Measurements from ENCODE around the gene LAT.
"Not testable (repeated sequence)": the region's sequence is repeated elsewhere in the genome, so short reads cannot be mapped to it uniquely, and the experiment has no call there.

LAT gene

GRCh38 chr16:28977703-28978662 is 6.9 kb upstream of the LAT start:
- peak; percentile 15 for DNase-seq

DNA sequence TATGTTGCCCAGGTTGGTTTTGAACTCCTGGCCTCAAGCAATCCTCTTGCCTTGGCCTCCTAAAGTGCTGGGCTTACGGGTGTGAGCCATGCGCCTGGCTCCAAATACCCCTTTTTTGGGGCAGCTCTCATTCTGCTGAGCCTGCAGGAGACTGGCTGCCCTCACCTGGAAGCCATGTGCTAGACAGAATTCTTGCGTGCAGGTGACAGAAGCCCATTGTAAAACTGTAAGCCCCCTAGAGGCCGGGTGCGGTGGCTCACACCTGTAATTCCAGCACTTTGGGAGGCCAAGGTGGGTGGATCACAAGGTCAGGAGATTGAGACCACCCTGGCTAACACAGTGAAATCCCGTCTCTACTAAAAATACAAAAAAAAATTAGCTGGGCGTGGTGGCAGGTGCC is 4.5 kb upstream of the LAT start:
- not testable (repeated sequence) for DNase-seq

DNA sequence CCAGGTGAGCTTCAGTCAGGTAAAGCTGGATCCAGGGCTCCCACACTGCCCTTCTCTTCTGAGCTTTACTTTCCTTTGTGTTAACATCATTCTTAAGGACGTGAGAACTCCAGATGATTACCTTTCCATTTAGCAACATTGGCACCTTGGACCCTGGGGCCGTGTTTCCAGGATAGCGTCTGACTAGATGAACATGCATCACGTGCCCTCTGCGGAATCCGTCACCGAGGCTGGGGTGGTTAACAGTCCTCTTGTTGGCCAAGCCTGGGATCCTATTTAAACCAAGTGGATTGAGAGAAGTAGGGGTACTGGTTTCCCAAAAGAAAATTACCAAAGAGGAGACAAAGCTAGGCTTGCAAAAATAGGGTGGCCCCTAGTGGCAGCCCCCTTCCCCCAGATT is 3.9 kb upstream of the LAT start:
- no peak for DNase-seq

DNA sequence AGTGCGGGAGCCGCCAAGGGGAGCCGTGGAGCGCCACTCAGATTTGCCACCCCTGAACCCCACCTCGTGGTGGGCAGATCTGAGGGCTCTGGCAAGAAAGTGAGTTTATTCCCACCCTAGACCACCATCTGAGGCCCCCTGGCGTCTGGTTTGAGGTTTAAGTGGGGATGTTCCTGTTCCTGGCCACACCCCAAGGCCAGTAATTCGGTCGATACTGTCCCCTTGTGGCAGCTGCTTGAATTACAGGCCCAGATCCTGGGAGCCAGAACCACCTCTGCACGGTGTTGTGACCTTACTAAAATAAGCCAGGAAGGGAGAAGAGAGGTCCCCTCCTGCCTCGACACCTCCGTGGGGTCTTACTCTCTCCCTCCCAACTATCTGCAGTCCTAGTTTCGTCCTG is 3.3 kb upstream of the LAT start:
- no peak for DNase-seq

DNA sequence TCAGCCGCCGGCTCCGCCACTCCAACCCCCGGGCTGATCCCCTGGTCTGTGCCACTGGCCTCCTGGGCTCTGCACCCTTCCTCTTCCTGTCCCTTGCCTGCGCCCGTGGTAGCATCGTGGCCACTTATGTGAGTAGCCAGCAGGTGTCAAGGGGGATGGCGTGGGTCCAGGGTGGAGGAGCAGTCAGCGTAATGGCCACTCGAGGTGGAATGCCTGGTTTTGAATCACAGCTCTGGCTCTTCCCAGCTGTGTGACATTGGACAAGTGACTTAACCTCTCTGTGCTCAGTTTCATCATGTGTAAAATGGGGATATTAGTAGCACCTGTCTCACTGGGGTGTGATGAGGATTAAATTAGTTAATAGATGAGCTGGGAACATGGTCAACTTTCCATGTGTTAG is 2.4 kb upstream of the LAT start:
- DNase-seq = no peak

GRCh38 chr16:28982949-28983348 is 1.9 kb upstream of the LAT start:
- DNase-seq = no peak

GRCh38 chr16:28983644-28984043 is 1.2 kb upstream of the LAT start:
- peak; percentile 93 for DNase-seq

DNA sequence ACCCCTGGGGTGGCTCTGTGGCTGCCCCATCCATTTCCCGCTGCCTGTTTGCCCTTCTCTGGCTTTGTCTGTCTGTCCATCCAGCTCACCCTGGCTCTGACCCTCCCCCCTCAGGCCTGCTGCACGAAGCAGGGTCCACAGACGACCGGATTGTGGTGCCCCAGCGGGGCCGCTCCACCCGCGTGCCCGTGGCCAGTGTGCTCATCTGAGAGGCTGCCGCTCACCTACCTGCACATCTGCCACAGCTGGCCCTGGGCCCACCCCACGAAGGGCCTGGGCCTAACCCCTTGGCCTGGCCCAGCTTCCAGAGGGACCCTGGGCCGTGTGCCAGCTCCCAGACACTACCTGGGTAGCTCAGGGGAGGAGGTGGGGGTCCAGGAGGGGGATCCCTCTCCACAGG is 761 bp upstream of the LAT start:
- no peak for DNase-seq

DNA sequence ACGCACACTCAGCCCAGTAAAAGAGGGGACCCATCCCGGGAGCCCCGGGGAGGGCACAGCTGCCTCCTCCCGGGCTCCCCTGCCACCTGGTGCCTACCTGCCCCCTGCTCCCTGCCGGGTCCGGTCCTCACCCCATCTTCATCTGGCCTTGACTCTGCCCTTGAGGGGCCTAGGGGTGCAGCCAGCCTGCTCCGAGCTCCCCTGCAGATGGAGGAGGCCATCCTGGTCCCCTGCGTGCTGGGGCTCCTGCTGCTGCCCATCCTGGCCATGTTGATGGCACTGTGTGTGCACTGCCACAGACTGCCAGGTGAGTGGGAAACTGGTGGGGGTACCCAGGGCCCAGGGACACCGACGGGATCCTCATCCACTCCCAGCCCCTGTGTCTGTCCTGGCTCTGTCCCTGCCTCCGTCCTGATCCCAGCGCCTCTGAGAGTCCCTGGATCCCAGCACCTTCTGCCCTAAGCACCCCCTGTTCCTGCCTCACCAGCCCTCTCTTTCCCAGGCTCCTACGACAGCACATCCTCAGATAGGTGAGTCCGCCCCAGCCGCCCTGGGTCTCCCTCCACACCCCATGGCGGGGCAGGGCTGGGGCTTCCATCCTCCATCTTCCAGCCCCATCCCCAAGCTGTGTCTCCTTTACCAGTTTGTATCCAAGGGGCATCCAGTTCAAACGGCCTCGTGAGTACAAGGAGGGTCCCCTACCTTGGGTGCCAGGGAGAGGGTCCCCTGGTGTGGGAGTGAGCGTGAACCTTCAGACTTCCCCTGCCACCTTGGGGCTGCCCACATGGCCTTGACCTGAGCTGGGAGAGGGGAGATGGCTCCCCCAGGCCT is 574 bp downstream of the LAT start:
- no peak for DNase-seq

DNA sequence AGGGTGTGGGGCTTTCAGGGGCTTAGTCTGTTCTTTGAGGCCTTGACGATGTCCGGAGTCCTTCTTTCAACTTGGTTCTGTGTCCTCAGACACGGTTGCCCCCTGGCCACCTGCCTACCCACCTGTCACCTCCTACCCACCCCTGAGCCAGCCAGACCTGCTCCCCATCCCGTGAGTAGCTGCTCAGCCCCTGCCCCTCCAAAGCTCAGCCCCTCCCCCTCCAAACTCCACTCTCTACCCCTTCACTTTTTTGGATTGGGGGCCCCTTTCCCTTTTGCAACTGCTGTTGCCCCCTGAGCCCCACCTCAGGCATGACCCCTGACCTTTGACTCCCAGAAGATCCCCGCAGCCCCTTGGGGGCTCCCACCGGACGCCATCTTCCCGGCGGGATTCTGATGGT is 1.2 kb downstream of the LAT start:
- DNase-seq = no peak

DNA sequence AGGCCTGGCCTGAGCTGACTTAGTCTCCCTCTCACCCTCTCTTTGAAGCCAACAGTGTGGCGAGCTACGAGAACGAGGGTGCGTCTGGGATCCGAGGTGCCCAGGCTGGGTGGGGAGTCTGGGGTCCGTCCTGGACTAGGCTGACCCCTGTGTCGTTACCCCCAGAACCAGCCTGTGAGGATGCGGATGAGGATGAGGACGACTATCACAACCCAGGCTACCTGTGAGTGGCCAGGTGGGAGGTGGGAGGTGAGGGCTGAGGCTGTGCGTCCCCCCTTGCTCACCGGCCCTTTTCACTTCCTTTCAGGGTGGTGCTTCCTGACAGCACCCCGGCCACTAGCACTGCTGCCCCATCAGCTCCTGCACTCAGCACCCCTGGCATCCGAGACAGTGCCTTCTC is 1.6 kb downstream of the LAT start:
- DNase-seq = no peak

DNA sequence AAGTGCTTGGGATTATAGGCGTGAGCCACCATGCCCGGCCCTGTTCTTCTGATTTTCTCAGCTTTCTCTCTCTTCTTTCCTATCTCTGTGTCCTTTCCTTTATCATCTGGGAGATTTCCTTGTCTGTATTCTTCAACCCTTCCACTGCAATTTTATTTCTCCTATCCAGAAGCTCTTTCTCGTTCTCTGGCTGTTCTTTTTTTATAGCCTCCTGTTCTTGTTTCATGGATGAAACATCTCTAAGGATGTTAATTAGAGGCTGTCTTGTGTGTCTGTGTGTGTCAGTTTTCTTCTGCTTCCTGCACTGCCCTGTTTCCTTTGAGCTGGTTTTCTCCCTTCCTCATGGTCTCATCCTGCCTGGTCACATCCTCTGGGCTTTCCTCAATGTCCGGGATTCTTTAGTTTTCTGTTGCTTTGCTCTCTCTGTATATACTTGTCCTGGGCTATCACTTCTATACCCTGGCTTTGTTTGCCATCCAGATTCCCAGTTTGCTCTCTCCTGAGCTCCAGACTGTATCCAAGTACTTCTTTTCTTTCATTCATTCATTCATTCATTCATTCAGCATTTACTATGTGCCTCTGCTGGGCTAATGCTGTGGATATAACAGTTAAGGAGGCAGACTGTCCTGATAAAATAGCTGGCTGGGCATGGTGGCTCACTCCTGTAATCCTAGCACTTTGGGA is 2.5 kb downstream of the LAT start:
- DNase-seq = no peak

DNA sequence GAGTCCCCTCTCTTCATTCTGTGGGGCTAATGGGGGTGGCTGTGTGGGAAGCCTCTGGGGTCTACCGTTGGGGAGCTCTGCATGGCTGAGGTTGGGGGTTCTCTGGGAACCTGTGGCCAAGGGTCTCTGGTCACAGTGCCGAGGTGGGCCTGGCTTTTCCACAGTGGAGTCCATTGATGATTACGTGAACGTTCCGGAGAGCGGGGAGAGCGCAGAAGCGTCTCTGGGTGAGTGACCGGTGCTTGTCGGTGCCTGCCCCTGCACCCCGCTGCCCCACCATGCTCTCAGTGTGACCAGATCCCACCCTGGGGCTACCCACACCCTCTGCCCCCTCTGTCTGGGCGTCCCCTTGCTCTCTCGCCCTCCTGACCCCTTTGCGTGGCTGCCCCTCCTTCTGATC is 4.5 kb downstream of the LAT start:
- no peak for DNase-seq

DNA sequence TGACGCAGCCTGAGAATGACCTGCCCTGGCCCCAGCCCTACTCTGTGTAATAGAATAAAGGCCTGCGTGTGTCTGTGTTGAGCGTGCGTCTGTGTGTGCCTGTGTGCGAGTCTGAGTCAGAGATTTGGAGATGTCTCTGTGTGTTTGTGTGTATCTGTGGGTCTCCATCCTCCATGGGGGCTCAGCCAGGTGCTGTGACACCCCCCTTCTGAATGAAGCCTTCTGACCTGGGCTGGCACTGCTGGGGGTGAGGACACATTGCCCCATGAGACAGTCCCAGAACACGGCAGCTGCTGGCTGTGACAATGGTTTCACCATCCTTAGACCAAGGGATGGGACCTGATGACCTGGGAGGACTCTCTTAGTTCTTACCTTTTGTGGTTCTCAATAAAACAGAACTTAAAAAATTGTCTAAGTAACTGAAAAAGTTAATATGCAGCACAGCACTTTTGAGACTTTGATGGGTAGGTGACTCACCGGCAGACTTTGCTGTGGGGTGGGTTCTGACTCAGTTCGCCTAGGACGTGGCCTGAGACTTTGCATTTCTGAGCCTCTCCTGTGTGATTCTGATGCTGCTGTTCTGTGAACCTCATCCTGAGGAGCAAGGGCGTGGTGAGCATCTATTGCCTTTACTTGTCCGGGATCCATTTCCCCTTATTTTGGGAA is 5.7 kb downstream of the LAT start:
- DNase-seq = no peak

- no peak for DNase-seq
These were observed 6.8 kb downstream of the LAT start for GRCh38 chr16:28991687-28992086.

DNA sequence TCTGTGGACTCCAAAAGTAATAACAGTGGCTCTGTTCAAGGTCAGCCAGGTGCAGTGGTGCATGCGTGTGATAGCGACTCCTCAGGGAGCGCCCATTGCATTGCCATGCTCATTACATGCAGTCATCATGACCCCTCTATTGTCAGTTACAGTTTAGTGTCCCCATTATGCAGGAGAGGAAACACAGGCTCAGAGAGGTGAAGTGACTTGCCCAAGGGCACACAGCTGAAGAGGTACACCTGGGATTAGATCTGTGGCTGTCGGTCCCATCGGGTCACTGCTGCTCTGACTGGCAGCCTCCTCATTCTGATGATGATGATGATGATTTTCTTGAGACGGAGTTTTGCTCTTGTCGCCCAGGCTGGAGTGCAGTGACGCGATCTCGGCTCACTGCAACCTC is 7.6 kb downstream of the LAT start:
- no peak for DNase-seq

GRCh38 chr16:28998837-28999236 is 14.0 kb downstream of the LAT start:
- no peak for DNase-seq

DNA sequence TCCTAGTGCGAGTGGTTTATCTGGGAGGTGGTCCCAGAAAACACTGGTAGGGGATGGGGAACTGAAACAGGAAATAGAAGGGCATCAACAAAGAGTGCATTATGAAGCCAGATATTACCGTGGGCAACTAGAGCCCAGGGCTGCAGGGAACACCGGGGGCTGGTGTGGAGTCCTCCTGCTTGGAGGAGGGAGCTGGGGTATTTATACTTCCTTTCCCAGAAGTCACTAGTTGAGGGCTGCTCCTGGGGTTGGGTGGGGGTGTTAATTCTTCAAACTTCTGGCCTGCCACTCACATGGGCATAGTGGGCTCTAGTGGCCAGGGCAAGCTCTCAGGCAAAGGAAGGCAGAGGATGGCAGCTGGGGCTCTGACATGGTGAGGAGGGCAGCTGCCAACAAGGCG is 14.7 kb downstream of the LAT start:
- DNase-seq = no peak

DNA sequence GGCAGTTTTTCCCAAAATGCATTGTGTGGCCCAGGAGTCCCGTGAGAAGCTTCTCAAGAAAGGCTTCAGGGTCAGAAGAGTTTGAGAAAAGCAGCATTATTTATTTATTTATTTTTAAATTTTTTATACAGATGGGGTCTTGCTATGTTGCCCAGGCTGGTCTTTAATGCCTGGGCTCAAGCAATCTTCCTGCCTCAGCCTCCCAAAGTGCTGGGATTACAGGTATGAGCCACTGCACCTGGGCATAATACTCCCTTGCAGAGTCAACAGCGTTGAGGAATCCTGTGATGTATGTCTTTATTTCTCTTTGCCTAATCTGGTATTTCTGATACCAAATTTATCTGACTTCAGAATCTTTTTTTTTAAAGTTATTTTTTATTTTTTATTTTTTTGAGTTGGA is 15.2 kb downstream of the LAT start:
- no peak for DNase-seq

GRCh38 chr16:29004496-29005139 is 19.8 kb downstream of the LAT start:
- DNase-seq = not testable (repeated sequence)

GRCh38 chr16:29007730-29008593 is 23.1 kb downstream of the LAT start:
- no peak for DNase-seq

Data from NCI-H510A (cell line).